ENCODE data around the gene TNFSF15. TPM values are rescaled to one million over a fixed set of nuclear protein-coding genes. Genes with fewer than 3 reads are reported as not detected.
A peak's percentile ranks its signal among the peaks of the same experiment; 100 is the strongest.

The TNFSF15 gene
- total RNA-seq, 4 donors from 2014 or later, result 0.06 to 0.83 (median 0.25) TPM

GRCh38 chr9:114852050-114852594 lies 46.3 kb upstream of the TNFSF15 start:
- DNase-seq (ENCODE audit: extremely low spot score), result peak; percentile 66
- no peak overlapping the region for H3K27ac ChIP-seq (replicated peaks in 1 of 4)
- whole genome bisulfite sequencing, result 66% methylated on average over 4 of the region's 4 CpGs

GRCh38 chr9:114851306-114851705 lies 45.5 kb upstream of the TNFSF15 start:
- 67% methylated on average over 3 of the region's 3 CpGs for WGBS
- Histone ChIP-seq H3K9me3 (no peaks in the 10 kb centered on the region), H3K27ac (replicated peaks in 1 of 4) (no peak overlapping the region), H3K27me3 (no peaks in the 10 kb centered on the region), H3K4me1 (peaks cover 0 to 9% (median under 1%) of the 10 kb centered on the region in 4 donors), H3K4me3 (no peak overlapping the region), H3K36me3 (no peaks in the 10 kb centered on the region)
- no peak for TF ChIP-seq POLR2AphosphoS5 (IDR thresholded peaks at IDR 0.05)
- no peak for TF ChIP-seq EP300 (IDR thresholded peaks at IDR 0.05)
- no peak for TF ChIP-seq POLR2A (IDR thresholded peaks at IDR 0.05; ENCODE audit: low read depth)
- no peak for TF ChIP-seq CTCF (IDR thresholded peaks at IDR 0.05)
- intact Hi-C loops (cut with DNase I), result no loop called here
- DNase-seq (ENCODE audit: extremely low spot score), result no peak

More at GRCh38 chr9:114852050-114852594, 46.3 kb upstream of the TNFSF15 start:
- Histone ChIP-seq H3K36me3 (no peaks in the 10 kb centered on the region), H3K4me1 (peaks cover 0 to 14% (median 3%) of the 10 kb centered on the region in 4 donors), H3K27me3 (no peaks in the 10 kb centered on the region), H3K4me3 (no peak overlapping the region), H3K9me3 (no peaks in the 10 kb centered on the region)
- TF ChIP-seq CTCF (IDR thresholded peaks at IDR 0.05) (no peak), POLR2A (IDR thresholded peaks at IDR 0.05; ENCODE audit: low read depth) (no peak), EP300 (IDR thresholded peaks at IDR 0.05) (no peak), POLR2AphosphoS5 (IDR thresholded peaks at IDR 0.05) (no peak)
- intact Hi-C loops (cut with DNase I), result no loop called here

- H3K27ac ChIP-seq (replicated peaks in 1 of 4), result no peak overlapping the region
- WGBS, result 76% methylated on average over 2 of the region's 2 CpGs
- no peaks in the 10 kb centered on the region for H3K9me3 ChIP-seq
Observed at GRCh38 chr9:114850871-114851270, 45.0 kb upstream of the TNFSF15 start.

GRCh38 chr9:114849450-114849849 lies 43.6 kb upstream of the TNFSF15 start:
- no peak overlapping the region for H3K27ac ChIP-seq (replicated peaks in 1 of 4)
- H3K4me3 ChIP-seq, result no peak overlapping the region
- TF ChIP-seq POLR2AphosphoS5 (IDR thresholded peaks at IDR 0.05) (no peak), CTCF (IDR thresholded peaks at IDR 0.05) (no peak), POLR2A (IDR thresholded peaks at IDR 0.05; ENCODE audit: low read depth) (no peak), EP300 (IDR thresholded peaks at IDR 0.05) (no peak)
- intact Hi-C loops (cut with DNase I), result no loop called here
- no peaks in the 10 kb centered on the region for H3K36me3 ChIP-seq
- no peaks in the 10 kb centered on the region for H3K27me3 ChIP-seq
- 67% methylated on average over 2 of the region's 2 CpGs for WGBS
- H3K9me3 ChIP-seq, result no peaks in the 10 kb centered on the region
- H3K4me1 ChIP-seq, result no peaks in the 10 kb centered on the region
- no peak for DNase-seq (ENCODE audit: extremely low spot score)

More at GRCh38 chr9:114850871-114851270, 45.0 kb upstream of the TNFSF15 start:
- DNase-seq (ENCODE audit: extremely low spot score), result no peak
- Histone ChIP-seq H3K4me1 (peaks cover 0 to 5% (median 0%) of the 10 kb centered on the region in 4 donors), H3K27me3 (no peaks in the 10 kb centered on the region), H3K4me3 (no peak overlapping the region), H3K36me3 (no peaks in the 10 kb centered on the region)
- TF ChIP-seq POLR2AphosphoS5 (IDR thresholded peaks at IDR 0.05), result no peak
- no peak for TF ChIP-seq CTCF (IDR thresholded peaks at IDR 0.05)
- TF ChIP-seq POLR2A (IDR thresholded peaks at IDR 0.05; ENCODE audit: low read depth), result no peak
- no peak for TF ChIP-seq EP300 (IDR thresholded peaks at IDR 0.05)
- intact Hi-C loops (cut with DNase I), result no loop called here
